Gastroesophageal sphincter (tissue), 3 donors: ENCODE data around the gene UMODL1.

ENCODE experiments used
- POLR2A ChIP-seq, 2 donors: fragments of 450-650 bp; IDR thresholded peaks; one replicate each; pipeline ENCODE4 v1.6.1; 2017; ENCODE audit warnings: antibody characterized with exemption in 2 of 2, mild to moderate bottlenecking in 2 of 2, moderate library complexity in 1 of 2
- TF ChIP-seq, protein P1 (sequence below), 4 experiments: fragments of 200-600 bp in 2 of 4; fragments of 450-650 bp in 2 of 4; sonication (generic) in 1 of 4; IDR thresholded peaks; one replicate each; pipeline ENCODE4 v1.5.1; 2017 to 2019; ENCODE audit warnings: antibody characterized with exemption in 4 of 4, mild to moderate bottlenecking in 2 of 4, moderate library complexity in 2 of 4

- TF ChIP-seq, protein P1, sequence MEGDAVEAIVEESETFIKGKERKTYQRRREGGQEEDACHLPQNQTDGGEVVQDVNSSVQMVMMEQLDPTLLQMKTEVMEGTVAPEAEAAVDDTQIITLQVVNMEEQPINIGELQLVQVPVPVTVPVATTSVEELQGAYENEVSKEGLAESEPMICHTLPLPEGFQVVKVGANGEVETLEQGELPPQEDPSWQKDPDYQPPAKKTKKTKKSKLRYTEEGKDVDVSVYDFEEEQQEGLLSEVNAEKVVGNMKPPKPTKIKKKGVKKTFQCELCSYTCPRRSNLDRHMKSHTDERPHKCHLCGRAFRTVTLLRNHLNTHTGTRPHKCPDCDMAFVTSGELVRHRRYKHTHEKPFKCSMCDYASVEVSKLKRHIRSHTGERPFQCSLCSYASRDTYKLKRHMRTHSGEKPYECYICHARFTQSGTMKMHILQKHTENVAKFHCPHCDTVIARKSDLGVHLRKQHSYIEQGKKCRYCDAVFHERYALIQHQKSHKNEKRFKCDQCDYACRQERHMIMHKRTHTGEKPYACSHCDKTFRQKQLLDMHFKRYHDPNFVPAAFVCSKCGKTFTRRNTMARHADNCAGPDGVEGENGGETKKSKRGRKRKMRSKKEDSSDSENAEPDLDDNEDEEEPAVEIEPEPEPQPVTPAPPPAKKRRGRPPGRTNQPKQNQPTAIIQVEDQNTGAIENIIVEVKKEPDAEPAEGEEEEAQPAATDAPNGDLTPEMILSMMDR (IDR thresholded peaks at IDR 0.05): no peak
- no peak for TF ChIP-seq POLR2A (IDR thresholded peaks at IDR 0.05)
Observed at GRCh38 chr21:42056468-42056867, 14.6 kb upstream of the UMODL1 start.
